GM11168 (cell line): ENCODE data around the gene TMED8.
"Not testable (repeated sequence)": the region's sequence is repeated elsewhere in the genome, so short reads cannot be mapped to it uniquely, and the experiment has no call there.

Experiments
- in situ Hi-C: fragments of 300-500 bp; cut with MboI; formaldehyde crosslinking; loops from one replicate; pipeline ENCODE4 v1.12.0; 2022; ENCODE audit warnings: low sequenced_read_pairs; ENCODE audit not compliant: unreplicated experiment

TMED8 gene

GRCh38 chr14:77376771-77377501 lies at the start of gene TMED8, which contains the start of gene SAMD15:
TMED8 (minus strand) TSS chr14:77377094; CDS start chr14:77377053, 41 bp downstream.
SAMD15 (plus strand) TSS chr14:77377379; CDS start chr14:77377419, 40 bp downstream.
- in situ Hi-C loops, result no loop called here

GRCh38 chr14:77426396-77426795 lies 49.5 kb upstream of the TMED8 start:
- in situ Hi-C loops, result no loop called here

GRCh38 chr14:77424862-77425261 lies 48.0 kb upstream of the TMED8 start:
- in situ Hi-C loops, result no loop called here

GRCh38 chr14:77423423-77423822 lies 46.5 kb upstream of the TMED8 start, which contains the start of gene NOXRED1:
NOXRED1 (minus strand) TSS chr14:77423523; CDS start chr14:77422889, 634 bp downstream.
- in situ Hi-C loops, result no loop called here

- in situ Hi-C loops, result no loop called here
These were observed 44.3 kb upstream of the TMED8 start for GRCh38 chr14:77421201-77421600.

GRCh38 chr14:77416836-77417235 lies 39.9 kb upstream of the TMED8 start:
- in situ Hi-C loops, result no loop called here

- in situ Hi-C loops, result not testable (repeated sequence)
These were observed 39.2 kb upstream of the TMED8 start for GRCh38 chr14:77416098-77416497.

GRCh38 chr14:77415403-77416030 lies 38.6 kb upstream of the TMED8 start:
- in situ Hi-C loops, result not testable (repeated sequence)

- in situ Hi-C loops, result no loop called here
These were observed 32.2 kb upstream of the TMED8 start for GRCh38 chr14:77409131-77409533.

- in situ Hi-C loops, result no loop called here
These were observed 30.3 kb upstream of the TMED8 start for GRCh38 chr14:77407158-77407557.

GRCh38 chr14:77406718-77407117 lies 29.8 kb upstream of the TMED8 start:
- in situ Hi-C loops, result no loop called here

GRCh38 chr14:77406086-77406485 lies 29.2 kb upstream of the TMED8 start:
- in situ Hi-C loops, result no loop called here

GRCh38 chr14:77403768-77404167 lies 26.9 kb upstream of the TMED8 start:
- in situ Hi-C loops, result no loop called here

GRCh38 chr14:77400216-77400615 lies 23.3 kb upstream of the TMED8 start:
- in situ Hi-C loops, result no loop called here

- in situ Hi-C loops, result no loop called here
These were observed 13.3 kb upstream of the TMED8 start for GRCh38 chr14:77390188-77390587.

- in situ Hi-C loops, result no loop called here
These were observed 1.8 kb upstream of the TMED8 start for GRCh38 chr14:77378701-77379100.

GRCh38 chr14:77377502-77377844 lies 579 bp upstream of the TMED8 start:
- in situ Hi-C loops, result no loop called here

GRCh38 chr14:77375973-77376770 lies 722 bp downstream of the TMED8 start:
- in situ Hi-C loops, result no loop called here

GRCh38 chr14:77375164-77375950 lies 1.5 kb downstream of the TMED8 start:
- in situ Hi-C loops, result no loop called here

GRCh38 chr14:77372304-77372841 lies 4.5 kb downstream of the TMED8 start:
- in situ Hi-C loops, result loop anchor here (5.0 kb wide), 1 partner anchor 35 kb away; no protein-coding TSS in a partner anchor
